Activated CD8-positive, alpha-beta memory T cell treated with anti-CD3 and anti-CD28 coated beads, Interleukin-2, amount 50 U/mL, for 24 hours (primary cell): ENCODE measurements around the gene SDHAF1.

ENCODE experiments used
- DNase-seq: peaks from one replicate; pipeline ENCODE4 v3.0.0-alpha.2; 2020; ENCODE audit errors: extremely low read depth

The SDHAF1 gene

GRCh38 chr19:35986664-35987570, 8.1 kb upstream of the SDHAF1 start:
- DNase-seq: no peak

- DNase-seq: no peak
These were observed 7.5 kb upstream of the SDHAF1 start for GRCh38 chr19:35987571-35987896.

- DNase-seq: no peak
These were observed 6.2 kb upstream of the SDHAF1 start for GRCh38 chr19:35988824-35989223.

- no peak for DNase-seq
These were observed 4.8 kb upstream of the SDHAF1 start for GRCh38 chr19:35990156-35990555.

- DNase-seq: no peak
These were observed 3.9 kb upstream of the SDHAF1 start for GRCh38 chr19:35990771-35991730.

GRCh38 chr19:35991731-35992450, 3.1 kb upstream of the SDHAF1 start:
- no peak for DNase-seq

- DNase-seq: no peak
These were observed 1.9 kb upstream of the SDHAF1 start for GRCh38 chr19:35992907-35993765.

GRCh38 chr19:35993923-35994598, 927 bp upstream of the SDHAF1 start:
- DNase-seq: no peak

GRCh38 chr19:35996777-35997176, 1.8 kb downstream of the SDHAF1 start:
- DNase-seq: no peak

GRCh38 chr19:36001605-36002004, 6.6 kb downstream of the SDHAF1 start:
- no peak for DNase-seq

GRCh38 chr19:36003284-36003683, 8.3 kb downstream of the SDHAF1 start:
- no peak for DNase-seq

GRCh38 chr19:36006955-36007354, 12.0 kb downstream of the SDHAF1 start:
- DNase-seq: no peak

- no peak for DNase-seq
These were observed 13.5 kb downstream of the SDHAF1 start, which contains the start of gene SYNE4 for GRCh38 chr19:36008336-36008978. SYNE4 (minus strand) TSS chr19:36008813; CDS start chr19:36008681, 132 bp downstream.

- DNase-seq: no peak
These were observed 14.2 kb downstream of the SDHAF1 start for GRCh38 chr19:36009220-36009619.

- no peak for DNase-seq
These were observed 14.8 kb downstream of the SDHAF1 start for GRCh38 chr19:36009633-36010379.

GRCh38 chr19:36010402-36010801, 15.4 kb downstream of the SDHAF1 start:
- DNase-seq: no peak

- no peak for DNase-seq
These were observed 18.5 kb downstream of the SDHAF1 start for GRCh38 chr19:36013280-36014011.
